ENCODE data around the gene TSPAN4.

Gene TSPAN4

DNA sequence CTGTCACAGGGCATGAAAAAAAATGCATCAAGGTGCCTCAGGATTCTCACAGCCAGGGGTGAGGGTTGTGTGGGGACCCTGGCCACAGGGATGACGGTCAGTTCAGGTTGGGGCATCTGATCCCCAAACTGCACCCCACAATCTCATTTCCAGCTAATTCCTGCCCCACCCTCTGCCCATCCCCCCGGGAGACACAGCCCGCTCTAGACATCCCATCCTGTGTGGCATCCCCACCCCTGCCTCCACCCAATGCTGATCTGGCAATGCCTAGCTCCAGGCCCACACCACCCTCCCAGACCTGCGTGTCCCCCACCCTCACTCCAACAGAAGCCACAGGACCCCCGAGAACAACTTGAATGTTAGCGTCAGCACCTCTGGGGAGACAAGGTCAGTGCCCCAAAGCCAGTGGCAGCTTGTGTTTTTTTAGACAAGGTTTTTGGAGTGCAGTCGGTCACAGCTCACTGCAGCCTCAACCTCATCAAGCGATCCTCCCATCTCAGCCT is 25.3 kb downstream of the TSPAN4 start:
- TF ChIP-seq, protein P1, sequence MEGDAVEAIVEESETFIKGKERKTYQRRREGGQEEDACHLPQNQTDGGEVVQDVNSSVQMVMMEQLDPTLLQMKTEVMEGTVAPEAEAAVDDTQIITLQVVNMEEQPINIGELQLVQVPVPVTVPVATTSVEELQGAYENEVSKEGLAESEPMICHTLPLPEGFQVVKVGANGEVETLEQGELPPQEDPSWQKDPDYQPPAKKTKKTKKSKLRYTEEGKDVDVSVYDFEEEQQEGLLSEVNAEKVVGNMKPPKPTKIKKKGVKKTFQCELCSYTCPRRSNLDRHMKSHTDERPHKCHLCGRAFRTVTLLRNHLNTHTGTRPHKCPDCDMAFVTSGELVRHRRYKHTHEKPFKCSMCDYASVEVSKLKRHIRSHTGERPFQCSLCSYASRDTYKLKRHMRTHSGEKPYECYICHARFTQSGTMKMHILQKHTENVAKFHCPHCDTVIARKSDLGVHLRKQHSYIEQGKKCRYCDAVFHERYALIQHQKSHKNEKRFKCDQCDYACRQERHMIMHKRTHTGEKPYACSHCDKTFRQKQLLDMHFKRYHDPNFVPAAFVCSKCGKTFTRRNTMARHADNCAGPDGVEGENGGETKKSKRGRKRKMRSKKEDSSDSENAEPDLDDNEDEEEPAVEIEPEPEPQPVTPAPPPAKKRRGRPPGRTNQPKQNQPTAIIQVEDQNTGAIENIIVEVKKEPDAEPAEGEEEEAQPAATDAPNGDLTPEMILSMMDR (IDR thresholded peaks at IDR 0.05; ENCODE audit: low read depth, low read length) = no peak
- no peak for DNase-seq (ENCODE audit: low read depth in 2 of 2)
- H3K4me3 ChIP-seq (replicated peaks in 1 of 2; ENCODE audit: low read depth in 2 of 2, low read length in 2 of 2) = no peak overlapping the region

DNA sequence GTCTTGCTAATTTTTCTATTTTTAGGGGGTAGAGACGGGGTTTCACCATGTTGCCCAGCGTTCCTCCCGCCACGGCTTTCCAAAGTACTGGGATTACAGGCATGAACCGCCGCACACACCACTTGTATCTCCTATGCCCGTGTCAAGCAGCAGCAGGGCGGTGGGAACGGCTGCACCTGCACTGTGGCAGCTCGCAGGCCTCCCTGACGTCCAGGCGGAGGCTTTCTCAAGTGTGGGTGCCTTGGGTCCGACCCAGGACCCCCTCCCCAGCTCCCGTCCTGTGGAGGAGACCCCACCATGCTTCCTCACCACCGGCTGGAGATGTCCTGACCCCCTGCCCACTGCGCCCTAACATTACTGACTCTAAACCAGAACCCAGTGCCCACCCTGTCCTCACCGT is 25.7 kb downstream of the TSPAN4 start:
- H3K4me3 ChIP-seq (replicated peaks in 1 of 2; ENCODE audit: low read depth in 2 of 2, low read length in 2 of 2) = no peak overlapping the region
- DNase-seq (ENCODE audit: low read depth in 2 of 2) = no peak
- TF ChIP-seq, protein P1 (IDR thresholded peaks at IDR 0.05; ENCODE audit: low read depth, low read length) = no peak

DNA sequence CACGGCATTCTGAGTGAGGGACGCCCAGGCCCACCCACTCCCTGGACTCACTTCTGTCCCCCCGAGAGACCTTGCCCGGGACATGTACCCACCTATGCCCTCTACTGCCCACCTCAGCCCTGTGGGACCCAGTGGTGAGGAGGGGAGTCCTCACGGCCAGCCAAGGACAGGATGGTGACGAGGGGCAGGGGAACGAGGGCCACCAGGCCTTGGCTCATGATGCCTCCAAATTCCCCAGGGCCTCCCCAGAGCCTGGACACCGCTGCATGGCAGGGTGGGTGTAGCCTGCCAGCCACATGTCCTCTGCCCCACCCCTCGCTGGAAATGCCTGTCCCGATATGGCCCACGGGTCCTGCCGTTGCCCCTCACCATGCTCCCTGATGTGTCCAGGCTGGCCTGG is 26.1 kb downstream of the TSPAN4 start:
- no peak for DNase-seq (ENCODE audit: low read depth in 2 of 2)
- TF ChIP-seq, protein P1 (IDR thresholded peaks at IDR 0.05; ENCODE audit: low read depth, low read length) = no peak
- H3K4me3 ChIP-seq (replicated peaks in 1 of 2; ENCODE audit: low read depth in 2 of 2, low read length in 2 of 2) = no peak overlapping the region

DNA sequence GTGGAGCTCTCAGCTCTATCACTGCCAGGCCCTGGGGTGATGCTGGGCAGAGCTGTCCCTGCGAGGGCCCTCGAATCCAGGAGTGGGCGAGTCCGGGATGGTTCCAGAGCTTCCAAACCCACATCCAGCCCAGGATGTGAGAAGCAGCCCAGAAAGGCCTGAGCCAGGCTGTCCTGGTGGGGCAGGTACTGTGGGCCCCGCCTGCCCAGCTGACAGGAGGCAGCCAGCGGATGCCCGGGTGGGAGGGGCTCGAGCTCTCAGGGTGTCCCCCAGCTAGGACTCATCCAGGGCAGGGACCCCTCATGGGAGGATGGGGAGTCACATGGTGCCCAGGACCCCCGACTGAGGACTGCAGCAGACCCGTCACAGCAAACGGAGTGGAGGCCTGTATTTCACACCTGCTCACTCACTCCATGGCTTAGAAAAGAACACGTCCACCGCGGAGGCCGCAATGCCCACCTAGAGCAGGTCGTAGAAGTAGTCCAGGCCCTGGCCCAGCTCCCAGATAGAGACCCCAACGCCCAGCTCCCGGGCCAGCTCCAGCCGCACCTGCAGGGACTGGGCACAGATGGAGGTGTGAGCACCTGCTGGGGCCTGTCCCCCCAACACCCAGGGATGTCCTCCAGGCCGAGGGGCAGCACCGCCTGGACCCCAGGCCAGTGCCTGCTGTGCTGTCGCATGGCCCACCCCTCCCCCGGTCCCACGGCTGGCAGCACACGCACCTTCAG is 26.9 kb downstream of the TSPAN4 start:
- TF ChIP-seq, protein P1 (IDR thresholded peaks at IDR 0.05; ENCODE audit: low read depth, low read length) = no peak
- no peak overlapping the region for H3K4me3 ChIP-seq (replicated peaks in 1 of 2; ENCODE audit: low read depth in 2 of 2, low read length in 2 of 2)

DNA sequence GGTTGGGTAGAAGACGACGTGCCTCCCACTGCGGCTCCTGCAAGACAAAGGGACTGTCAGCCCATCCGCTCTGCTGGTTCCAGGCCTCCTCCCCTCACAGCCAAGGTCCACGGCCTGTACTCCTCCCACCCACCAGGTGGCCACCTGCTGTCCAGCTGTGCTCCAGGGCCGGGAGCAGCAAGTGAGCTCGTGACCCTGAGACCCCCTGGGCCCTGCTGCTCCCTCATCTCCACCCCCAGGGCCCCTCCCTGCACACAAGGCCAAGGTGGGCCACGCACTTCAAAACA is 27.4 kb downstream of the TSPAN4 start:
- TF ChIP-seq, protein P1 (IDR thresholded peaks at IDR 0.05; ENCODE audit: low read depth, low read length) = peak; percentile 24
- DNase-seq (ENCODE audit: low read depth in 2 of 2) = no peak
- H3K4me3 ChIP-seq (replicated peaks in 1 of 2; ENCODE audit: low read depth in 2 of 2, low read length in 2 of 2) = no peak overlapping the region

More for the DNA sequence above, 26.9 kb downstream of the TSPAN4 start:
- DNase-seq (ENCODE audit: low read depth in 2 of 2) = no peak

DNA sequence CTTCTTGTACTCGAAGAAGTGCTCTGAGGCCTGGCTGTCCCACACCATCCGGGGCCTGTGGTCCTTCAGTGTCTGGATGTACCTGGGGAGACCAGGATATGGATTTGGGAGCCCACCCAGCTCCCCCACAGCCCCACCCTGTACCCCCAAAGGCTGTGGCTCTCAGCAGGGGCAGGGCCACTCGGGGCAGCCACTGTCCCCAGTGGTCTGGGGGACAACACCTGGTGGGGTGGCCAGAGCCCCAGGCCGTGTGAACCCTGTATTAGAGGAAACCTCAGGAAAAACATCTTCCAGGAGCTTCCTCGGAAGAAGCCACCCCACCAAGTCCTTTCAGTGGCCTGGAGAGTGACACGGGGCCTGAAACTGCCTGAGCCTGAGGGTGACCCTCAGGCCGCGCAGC is 27.8 kb downstream of the TSPAN4 start:
- H3K4me3 ChIP-seq (replicated peaks in 1 of 2; ENCODE audit: low read depth in 2 of 2, low read length in 2 of 2) = no peak overlapping the region
- TF ChIP-seq, protein P1 (IDR thresholded peaks at IDR 0.05; ENCODE audit: low read depth, low read length) = no peak
- DNase-seq (ENCODE audit: low read depth in 2 of 2) = no peak

DNA sequence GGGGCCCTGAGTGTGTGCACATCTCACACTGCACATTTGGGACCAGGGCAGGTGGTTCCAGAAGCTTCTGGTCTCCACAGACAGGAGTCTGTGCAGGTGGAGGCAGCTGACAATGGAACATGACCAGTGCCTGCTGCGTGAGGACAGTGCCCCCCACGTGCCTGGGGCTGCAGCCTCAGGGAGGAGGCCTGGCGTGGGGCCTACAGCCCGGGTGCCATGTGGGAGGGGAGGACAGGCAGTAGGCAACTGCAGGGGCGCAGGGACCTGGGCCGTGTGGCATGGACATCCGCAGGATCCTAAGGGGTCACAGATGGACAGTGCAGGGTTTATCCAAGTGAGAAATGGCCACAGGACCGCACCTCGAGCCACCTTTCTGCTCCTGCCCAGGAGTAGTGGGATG is 28.8 kb downstream of the TSPAN4 start:
- DNase-seq (ENCODE audit: low read depth in 2 of 2) = no peak
- TF ChIP-seq, protein P1 (IDR thresholded peaks at IDR 0.05; ENCODE audit: low read depth, low read length) = no peak

More for the DNA sequence above, 28.8 kb downstream of the TSPAN4 start:
- no peak overlapping the region for H3K4me3 ChIP-seq (replicated peaks in 1 of 2; ENCODE audit: low read depth in 2 of 2, low read length in 2 of 2)
